Measurements from ENCODE around the gene GM2A. TPM values are rescaled to one million over a fixed set of nuclear protein-coding genes. Genes with fewer than 3 reads are reported as not detected.

The GM2A gene
- total and polyA plus RNA-seq, 9 of the 15 experiments (the other 6 are each of a cell fraction or from before 2014, with no cell fraction given) = 5.8 to 36.0 (median 10.0) TPM

- TF ChIP-seq HINFP (tag; conservative IDR thresholded peaks at IDR 0.05; ENCODE audit: low read depth) (no peak), JUND (IDR thresholded peaks at IDR 0.05; ENCODE audit: borderline replicate concordance, low read depth, low read length) (0 out of 2 replicates have a peak, but pooled peaks have one; percentile 10), JUND (tag; IDR thresholded peaks at IDR 0.05; ENCODE audit: borderline replicate concordance, low read depth, low read length) (no peak), ELK1 (CRISPR knock-in tag; IDR thresholded peaks at IDR 0.05) (no peak), EGR1 (conservative IDR thresholded peaks at IDR 0.05) (no peak), ZNF384 (IDR thresholded peaks at IDR 0.05; ENCODE audit: low read depth, low read length) (0 out of 2 replicates have a peak, but pooled peaks have one; percentile 11), ZNF507 (tag; conservative IDR thresholded peaks at IDR 0.05) (no peak), ZC3H8 (IDR thresholded peaks at IDR 0.05) (no peak), NBN (IDR thresholded peaks at IDR 0.05; ENCODE audit: low read depth) (no peak), SIX5 (IDR thresholded peaks at IDR 0.05; ENCODE audit: borderline replicate concordance in 1 of 2, insufficient read depth in 1 of 2, low read depth in 1 of 2, low read length in 2 of 2) (no peak), XRCC3 (IDR thresholded peaks at IDR 0.05) (no peak), TCF15 (CRISPR knock-in tag; IDR thresholded peaks at IDR 0.05) (no peak), XRCC5 (IDR thresholded peaks at IDR 0.05; ENCODE audit: low read depth, low read length) (0 out of 2 replicates have a peak, but pooled peaks have one; percentile 52), PHF20 (IDR thresholded peaks at IDR 0.05; ENCODE audit: partially characterized antibody) (no peak), KLF16 (IDR thresholded peaks at IDR 0.05) (peak; percentile 48; the same call in 1 of the 2 replicates)
- TF ChIP-seq, protein P1, sequence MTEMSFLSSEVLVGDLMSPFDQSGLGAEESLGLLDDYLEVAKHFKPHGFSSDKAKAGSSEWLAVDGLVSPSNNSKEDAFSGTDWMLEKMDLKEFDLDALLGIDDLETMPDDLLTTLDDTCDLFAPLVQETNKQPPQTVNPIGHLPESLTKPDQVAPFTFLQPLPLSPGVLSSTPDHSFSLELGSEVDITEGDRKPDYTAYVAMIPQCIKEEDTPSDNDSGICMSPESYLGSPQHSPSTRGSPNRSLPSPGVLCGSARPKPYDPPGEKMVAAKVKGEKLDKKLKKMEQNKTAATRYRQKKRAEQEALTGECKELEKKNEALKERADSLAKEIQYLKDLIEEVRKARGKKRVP (CRISPR knock-in tag; IDR thresholded peaks at IDR 0.05) = no peak
- TF ChIP-seq, protein P2, sequence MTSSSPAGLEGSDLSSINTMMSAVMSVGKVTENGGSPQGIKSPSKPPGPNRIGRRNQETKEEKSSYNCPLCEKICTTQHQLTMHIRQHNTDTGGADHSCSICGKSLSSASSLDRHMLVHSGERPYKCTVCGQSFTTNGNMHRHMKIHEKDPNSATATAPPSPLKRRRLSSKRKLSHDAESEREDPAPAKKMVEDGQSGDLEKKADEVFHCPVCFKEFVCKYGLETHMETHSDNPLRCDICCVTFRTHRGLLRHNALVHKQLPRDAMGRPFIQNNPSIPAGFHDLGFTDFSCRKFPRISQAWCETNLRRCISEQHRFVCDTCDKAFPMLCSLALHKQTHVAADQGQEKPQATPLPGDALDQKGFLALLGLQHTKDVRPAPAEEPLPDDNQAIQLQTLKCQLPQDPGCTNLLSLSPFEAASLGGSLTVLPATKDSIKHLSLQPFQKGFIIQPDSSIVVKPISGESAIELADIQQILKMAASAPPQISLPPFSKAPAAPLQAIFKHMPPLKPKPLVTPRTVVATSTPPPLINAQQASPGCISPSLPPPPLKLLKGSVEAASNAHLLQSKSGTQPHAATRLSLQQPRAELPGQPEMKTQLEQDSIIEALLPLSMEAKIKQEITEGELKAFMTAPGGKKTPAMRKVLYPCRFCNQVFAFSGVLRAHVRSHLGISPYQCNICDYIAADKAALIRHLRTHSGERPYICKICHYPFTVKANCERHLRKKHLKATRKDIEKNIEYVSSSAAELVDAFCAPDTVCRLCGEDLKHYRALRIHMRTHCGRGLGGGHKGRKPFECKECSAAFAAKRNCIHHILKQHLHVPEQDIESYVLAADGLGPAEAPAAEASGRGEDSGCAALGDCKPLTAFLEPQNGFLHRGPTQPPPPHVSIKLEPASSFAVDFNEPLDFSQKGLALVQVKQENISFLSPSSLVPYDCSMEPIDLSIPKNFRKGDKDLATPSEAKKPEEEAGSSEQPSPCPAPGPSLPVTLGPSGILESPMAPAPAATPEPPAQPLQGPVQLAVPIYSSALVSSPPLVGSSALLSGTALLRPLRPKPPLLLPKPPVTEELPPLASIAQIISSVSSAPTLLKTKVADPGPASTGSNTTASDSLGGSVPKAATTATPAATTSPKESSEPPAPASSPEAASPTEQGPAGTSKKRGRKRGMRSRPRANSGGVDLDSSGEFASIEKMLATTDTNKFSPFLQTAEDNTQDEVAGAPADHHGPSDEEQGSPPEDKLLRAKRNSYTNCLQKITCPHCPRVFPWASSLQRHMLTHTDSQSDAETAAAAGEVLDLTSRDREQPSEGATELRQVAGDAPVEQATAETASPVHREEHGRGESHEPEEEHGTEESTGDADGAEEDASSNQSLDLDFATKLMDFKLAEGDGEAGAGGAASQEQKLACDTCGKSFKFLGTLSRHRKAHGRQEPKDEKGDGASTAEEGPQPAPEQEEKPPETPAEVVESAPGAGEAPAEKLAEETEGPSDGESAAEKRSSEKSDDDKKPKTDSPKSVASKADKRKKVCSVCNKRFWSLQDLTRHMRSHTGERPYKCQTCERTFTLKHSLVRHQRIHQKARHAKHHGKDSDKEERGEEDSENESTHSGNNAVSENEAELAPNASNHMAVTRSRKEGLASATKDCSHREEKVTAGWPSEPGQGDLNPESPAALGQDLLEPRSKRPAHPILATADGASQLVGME (CRISPR knock-in tag; IDR thresholded peaks at IDR 0.05) = no peak
Measured at GRCh38 chr5:151239237-151239861, 13.6 kb upstream of the GM2A start (continued).
